RWPE1 (cell line): ENCODE measurements around the gene CREBBP.

Experiments
- CTCF ChIA-PET: fragments of 350-600 bp; sonication (Branson Sonifier 250); formaldehyde crosslinking; extraction: SDS; loops from one replicate; lab custom pipeline; 2021; lab: Yijun Ruan, JAX
- POLR2A ChIA-PET: fragments of 400-600 bp; formaldehyde crosslinking; extraction: SDS; loops from one replicate; lab custom pipeline; 2020; ENCODE audit warnings: antibody characterized with exemption; ENCODE audit not compliant: low non-redundant PET; lab: Yijun Ruan, JAX
- DNase-seq: peaks from one replicate; pipeline ENCODE4 v3.0.0; 2012; ENCODE audit warnings: low spot score
- H3K27ac ChIP-seq: fragments of 450-650 bp; 2 replicates; pipeline ENCODE4 v1.5.1; 2017
- TF ChIP-seq, protein P1 (sequence below): fragments of 450-650 bp; conservative IDR thresholded peaks from 2 replicates; pipeline ENCODE4 v1.5.1; 2017; ENCODE audit warnings: low read depth, mild to moderate bottlenecking

Gene CREBBP

GRCh38 chr16:3774156-3774767 lies 106.3 kb downstream of the CREBBP start:
- no peak overlapping the region for H3K27ac ChIP-seq
- POLR2A ChIA-PET, result no interaction called here
- TF ChIP-seq, protein P1, sequence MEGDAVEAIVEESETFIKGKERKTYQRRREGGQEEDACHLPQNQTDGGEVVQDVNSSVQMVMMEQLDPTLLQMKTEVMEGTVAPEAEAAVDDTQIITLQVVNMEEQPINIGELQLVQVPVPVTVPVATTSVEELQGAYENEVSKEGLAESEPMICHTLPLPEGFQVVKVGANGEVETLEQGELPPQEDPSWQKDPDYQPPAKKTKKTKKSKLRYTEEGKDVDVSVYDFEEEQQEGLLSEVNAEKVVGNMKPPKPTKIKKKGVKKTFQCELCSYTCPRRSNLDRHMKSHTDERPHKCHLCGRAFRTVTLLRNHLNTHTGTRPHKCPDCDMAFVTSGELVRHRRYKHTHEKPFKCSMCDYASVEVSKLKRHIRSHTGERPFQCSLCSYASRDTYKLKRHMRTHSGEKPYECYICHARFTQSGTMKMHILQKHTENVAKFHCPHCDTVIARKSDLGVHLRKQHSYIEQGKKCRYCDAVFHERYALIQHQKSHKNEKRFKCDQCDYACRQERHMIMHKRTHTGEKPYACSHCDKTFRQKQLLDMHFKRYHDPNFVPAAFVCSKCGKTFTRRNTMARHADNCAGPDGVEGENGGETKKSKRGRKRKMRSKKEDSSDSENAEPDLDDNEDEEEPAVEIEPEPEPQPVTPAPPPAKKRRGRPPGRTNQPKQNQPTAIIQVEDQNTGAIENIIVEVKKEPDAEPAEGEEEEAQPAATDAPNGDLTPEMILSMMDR, result no peak
- CTCF ChIA-PET, result interaction anchor here (0.6 kb wide), 1 partner anchor 476 kb away, joined by 4 read pairs; no protein-coding TSS in a partner anchor
- DNase-seq, result no peak

- TF ChIP-seq, protein P1, result no peak
- POLR2A ChIA-PET, result no interaction called here
Observed at GRCh38 chr16:3773663-3774062, 106.8 kb downstream of the CREBBP start.

DNA sequence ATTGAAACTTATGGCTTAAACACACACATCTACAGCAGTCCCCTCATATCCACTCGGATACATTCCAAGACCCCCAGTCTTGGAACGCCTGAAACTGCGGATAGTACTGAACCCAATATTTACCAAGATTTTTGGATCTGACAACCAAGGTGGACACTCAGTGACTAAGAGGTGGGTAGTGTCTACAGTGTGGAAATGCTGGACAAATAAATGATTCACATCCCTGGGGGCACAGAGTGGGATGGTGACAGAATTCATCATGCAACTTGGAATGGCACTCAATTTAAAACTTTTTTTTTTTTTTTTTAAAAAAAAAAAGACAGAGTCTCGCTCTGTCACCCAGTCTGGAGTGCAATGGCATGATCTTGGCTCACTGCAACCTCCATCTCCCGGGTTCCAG lies 109.0 kb downstream of the CREBBP start:
- ChIA-PET CTCF (no interaction called here), POLR2A (no interaction called here)
- DNase-seq, result peak; percentile 26
- no peak overlapping the region for H3K27ac ChIP-seq
- TF ChIP-seq, protein P1, result no peak

More at GRCh38 chr16:3773663-3774062, 106.8 kb downstream of the CREBBP start:
- CTCF ChIA-PET, result no interaction called here
- DNase-seq, result no peak
- no peak overlapping the region for H3K27ac ChIP-seq

GRCh38 chr16:3770530-3770929 lies 110.0 kb downstream of the CREBBP start:
- TF ChIP-seq, protein P1, result no peak
- no peak for DNase-seq
- POLR2A ChIA-PET, result no interaction called here

DNA sequence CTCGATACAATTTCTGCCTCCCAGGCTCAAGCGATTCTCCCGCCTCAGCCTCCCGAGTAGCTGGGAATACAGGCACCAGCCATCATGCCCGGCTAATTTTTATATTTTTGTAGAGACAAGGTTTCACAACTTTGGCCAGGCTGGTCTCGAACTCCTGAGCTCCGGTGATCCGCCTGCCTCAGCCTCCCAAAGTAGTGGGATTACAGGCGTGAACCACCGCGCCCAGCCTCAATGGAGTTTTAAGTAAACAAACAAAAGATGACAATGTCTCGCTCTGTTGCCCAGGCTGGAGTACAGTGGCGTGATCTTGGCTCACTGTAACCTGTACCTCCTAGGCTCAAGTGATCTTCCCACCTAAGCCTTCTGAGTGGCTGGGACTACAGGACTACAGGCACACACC lies 110.6 kb downstream of the CREBBP start:
- POLR2A ChIA-PET, result no interaction called here
- TF ChIP-seq, protein P1, result no peak
- CTCF ChIA-PET, result no interaction called here
- DNase-seq, result no peak
- no peak overlapping the region for H3K27ac ChIP-seq

More at GRCh38 chr16:3770530-3770929, 110.0 kb downstream of the CREBBP start:
- no peak overlapping the region for H3K27ac ChIP-seq
- CTCF ChIA-PET, result no interaction called here

GRCh38 chr16:3769013-3769412 lies 111.5 kb downstream of the CREBBP start:
- DNase-seq, result no peak
- H3K27ac ChIP-seq, result no peak overlapping the region
- ChIA-PET POLR2A (no interaction called here), CTCF (interaction anchor here (0.6 to 0.7 kb wide), 2 partner anchors 25 to 121 kb away, joined by 3 read pairs; no protein-coding TSS in a partner anchor)
- TF ChIP-seq, protein P1, result no peak
